K562 (cell line): ENCODE measurements around the gene HSPA5. TPM values are rescaled to one million over a fixed set of nuclear protein-coding genes. Genes with fewer than 3 reads are reported as not detected.
A peak's percentile ranks its signal among the peaks of the same experiment; 100 is the strongest.

Source experiments
- ADNP ChIP-seq: fragments of 200-800 bp; sonication (Bioruptor generic); IDR thresholded peaks from 2 replicates; pipeline ENCODE4 v1.6.1; 2016; ENCODE audit warnings: missing genetic modification characterization, missing compliant biosample characterization
- ARID3B ChIP-seq: fragments of 250-450 bp; sonication (Bioruptor Pico); IDR thresholded peaks from 2 replicates; pipeline ENCODE4 v1.4.0; 2020; ENCODE audit warnings: borderline replicate concordance
- CSDE1 ChIP-seq, 2 experiments: fragments of 450-650 bp; IDR thresholded peaks; 2 replicates each; pipeline ENCODE4 v1.6.1; 2016; ENCODE audit warnings: mild to moderate bottlenecking in 1 of 2
- E2F4 ChIP-seq: sonication (generic); formaldehyde crosslinking; IDR thresholded peaks from 2 replicates; pipeline ENCODE4 v1.8.0; 2022; ENCODE audit warnings: mild to moderate bottlenecking, low read depth, missing genetic modification reagents
- EHMT2 ChIP-seq: fragments of 450-650 bp; IDR thresholded peaks from 2 replicates; pipeline ENCODE4 v1.6.1; 2018; ENCODE audit warnings: antibody characterized with exemption
- EP400 ChIP-seq: fragments of 450-650 bp; IDR thresholded peaks from 2 replicates; pipeline ENCODE4 v1.6.1; 2017; ENCODE audit warnings: antibody characterized with exemption, mild to moderate bottlenecking, moderate library complexity
- ESRRA ChIP-seq: fragments of 450-650 bp; IDR thresholded peaks from 2 replicates; pipeline ENCODE4 v1.6.1; 2014; ENCODE audit warnings: low read depth, mild to moderate bottlenecking, moderate library complexity, borderline replicate concordance
- HDAC3 ChIP-seq: fragments of 450-650 bp; IDR thresholded peaks from 2 replicates; pipeline ENCODE4 v1.6.1; 2018; ENCODE audit warnings: borderline replicate concordance, mild to moderate bottlenecking, moderate library complexity; ENCODE audit not compliant: partially characterized antibody
- PCBP1 ChIP-seq: fragments of 200-400 bp; formaldehyde crosslinking; IDR thresholded peaks from 2 replicates; pipeline ENCODE4 v1.6.1; 2018; ENCODE audit warnings: mild to moderate bottlenecking, low read depth, low read length; ENCODE audit not compliant: poor library complexity, severe bottlenecking
- PRPF4 ChIP-seq: fragments of 200-400 bp; formaldehyde crosslinking; IDR thresholded peaks from one replicate; pipeline ENCODE4 v1.6.1; 2017; ENCODE audit warnings: low read length, low read depth, mild to moderate bottlenecking; ENCODE audit not compliant: insufficient read depth, poor library complexity, severe bottlenecking
- PTRF ChIP-seq: fragments of 450-650 bp; IDR thresholded peaks from 2 replicates; pipeline ENCODE4 v1.6.1; 2016; ENCODE audit warnings: mild to moderate bottlenecking, missing genetic modification characterization, missing compliant biosample characterization
- TAF1 ChIP-seq: IDR thresholded peaks from 2 replicates; pipeline ENCODE4 v1.6.1; 2011; ENCODE audit warnings: mild to moderate bottlenecking, low read length, moderate library complexity; ENCODE audit not compliant: insufficient read depth, control insufficient read depth, severe bottlenecking; ENCODE audit errors: extremely low read depth
- TAF15 ChIP-seq: fragments of 200-400 bp; formaldehyde crosslinking; IDR thresholded peaks from 2 replicates; pipeline ENCODE4 v1.6.1; 2017; ENCODE audit warnings: mild to moderate bottlenecking, low read depth, low read length, moderate library complexity
- TAF7 ChIP-seq: fragments of 450-650 bp; IDR thresholded peaks from 2 replicates; pipeline ENCODE4 v1.6.1; 2016; ENCODE audit warnings: missing genetic modification characterization, missing compliant biosample characterization
- TBP ChIP-seq: optimal IDR thresholded peaks from 2 replicates; pipeline ENCODE3; 2011; ENCODE audit warnings: low read depth, low read length, improper control_type of control experiment
- TFE3 ChIP-seq: fragments of 450-650 bp; formaldehyde crosslinking; IDR thresholded peaks from 2 replicates; pipeline ENCODE4 v1.4.0; 2020; ENCODE audit warnings: mild to moderate bottlenecking, mixed read lengths
- XRCC5 ChIP-seq: fragments of 200-400 bp; formaldehyde crosslinking; IDR thresholded peaks from 2 replicates; pipeline ENCODE4 v1.6.1; 2017; ENCODE audit warnings: low read depth, mild to moderate bottlenecking, low read length
- ZNF76 ChIP-seq: fragments of 250-450 bp; sonication (Bioruptor Pico); IDR thresholded peaks from 2 replicates; pipeline ENCODE4 v1.4.0; 2020; ENCODE audit warnings: mild to moderate bottlenecking, moderate library complexity, borderline replicate concordance
- polyA plus RNA-seq, 8 experiments: library from polyadenylated mRNA; depleted of rRNA in 4 of 8; stranded (reverse) in 5 of 8; unstranded in 3 of 8; fragments of >200 nt; fragmentation: Nextera tagmentation in 2 of 8; fragmentation: Illumina TruSeq in 1 of 8; extraction: Ambion mirVana in 2 of 8; extraction: Trizol in 1 of 8; gene quantifications; 2 replicates each; pipeline versions ENCODE4 v1.2.1 to v1.2.3, GENCODE V29; 2011 to 2014; ENCODE audit warnings: inconsistent platforms in 1 of 8, missing spikeins in 1 of 8
- total RNA-seq, 7 experiments: library from RNA; depleted of rRNA in 6 of 7; stranded (reverse); fragments of >200 nt in 6 of 7; fragmentation: Illumina TruSeq in 2 of 7; extraction: Trizol in 2 of 7; gene quantifications; 2 replicates each; pipeline versions ENCODE4 v1.2.1 to v1.2.3, GENCODE V29; 2011 to 2021; ENCODE audit warnings: low replicate concordance in 1 of 7
- TF ChIP-seq, protein P1 (sequence below): sonication (generic); formaldehyde crosslinking; IDR thresholded peaks from 2 replicates; pipeline ENCODE4 v1.8.0; 2022; ENCODE audit warnings: missing genetic modification reagents, mild to moderate bottlenecking, moderate library complexity, borderline replicate concordance
- TF ChIP-seq, protein P2 (sequence below): fragments of 450-650 bp; IDR thresholded peaks from 2 replicates; pipeline ENCODE4 v1.6.1; 2014; ENCODE audit warnings: low read depth, mild to moderate bottlenecking, moderate library complexity, borderline replicate concordance

HSPA5 gene
- total and polyA plus RNA-seq, 9 of the 15 experiments (the other 6 are each of a cell fraction or from before 2014, with no cell fraction given): 48.0 to 265 (median 113) TPM

DNA sequence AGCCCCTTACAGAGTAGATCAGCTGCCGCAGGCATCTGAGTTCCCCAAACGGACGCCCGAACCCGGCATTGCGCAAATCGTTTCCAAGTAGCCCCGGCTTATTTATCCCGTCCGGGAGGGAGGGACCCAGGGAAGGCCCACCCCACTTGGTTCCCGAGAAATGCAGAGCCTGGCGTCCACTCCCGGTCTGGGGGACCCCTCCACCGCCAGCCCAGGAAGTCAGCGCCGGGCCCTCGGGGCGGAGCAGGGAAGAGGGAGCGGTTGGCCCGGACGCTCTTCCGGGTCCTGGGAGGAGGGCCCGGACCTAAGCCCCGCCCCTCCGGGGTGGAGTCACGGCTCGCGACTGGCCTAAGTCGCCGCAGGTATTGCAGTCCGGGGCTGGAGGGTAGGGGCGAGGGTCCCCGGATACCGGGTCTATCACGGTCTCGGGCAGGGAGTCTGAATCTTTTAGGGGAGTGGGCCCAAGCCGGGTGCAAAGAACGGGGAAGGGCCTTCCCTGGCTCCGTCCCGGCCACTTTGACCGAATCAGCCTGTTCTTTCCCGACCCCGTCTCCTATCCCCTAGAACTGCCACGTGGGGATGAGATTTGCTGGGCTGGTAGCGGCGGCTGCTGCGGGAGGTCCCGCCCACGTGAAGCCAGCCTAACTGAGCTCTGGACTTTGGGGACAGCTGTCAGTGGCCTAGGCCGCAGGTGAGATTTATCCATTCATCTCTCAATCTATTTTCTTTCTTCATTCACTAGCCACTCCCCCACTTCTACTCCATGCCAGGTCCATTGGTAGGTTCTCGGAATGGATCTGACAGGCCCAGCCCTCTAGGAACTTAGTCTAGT lies 40.7 kb downstream of the HSPA5 start, which contains the start of gene RABEPK (continued):
- TF ChIP-seq, protein P1, sequence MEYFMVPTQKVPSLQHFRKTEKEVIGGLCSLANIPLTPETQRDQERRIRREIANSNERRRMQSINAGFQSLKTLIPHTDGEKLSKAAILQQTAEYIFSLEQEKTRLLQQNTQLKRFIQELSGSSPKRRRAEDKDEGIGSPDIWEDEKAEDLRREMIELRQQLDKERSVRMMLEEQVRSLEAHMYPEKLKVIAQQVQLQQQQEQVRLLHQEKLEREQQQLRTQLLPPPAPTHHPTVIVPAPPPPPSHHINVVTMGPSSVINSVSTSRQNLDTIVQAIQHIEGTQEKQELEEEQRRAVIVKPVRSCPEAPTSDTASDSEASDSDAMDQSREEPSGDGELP (CRISPR knock-in tag): peak; percentile 76
- no peak for TF ChIP-seq E2F4 (CRISPR knock-in tag)
- TF ChIP-seq, protein P2, sequence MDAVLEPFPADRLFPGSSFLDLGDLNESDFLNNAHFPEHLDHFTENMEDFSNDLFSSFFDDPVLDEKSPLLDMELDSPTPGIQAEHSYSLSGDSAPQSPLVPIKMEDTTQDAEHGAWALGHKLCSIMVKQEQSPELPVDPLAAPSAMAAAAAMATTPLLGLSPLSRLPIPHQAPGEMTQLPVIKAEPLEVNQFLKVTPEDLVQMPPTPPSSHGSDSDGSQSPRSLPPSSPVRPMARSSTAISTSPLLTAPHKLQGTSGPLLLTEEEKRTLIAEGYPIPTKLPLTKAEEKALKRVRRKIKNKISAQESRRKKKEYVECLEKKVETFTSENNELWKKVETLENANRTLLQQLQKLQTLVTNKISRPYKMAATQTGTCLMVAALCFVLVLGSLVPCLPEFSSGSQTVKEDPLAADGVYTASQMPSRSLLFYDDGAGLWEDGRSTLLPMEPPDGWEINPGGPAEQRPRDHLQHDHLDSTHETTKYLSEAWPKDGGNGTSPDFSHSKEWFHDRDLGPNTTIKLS: peak; percentile 90
- no peak for TF ChIP-seq TFE3 (CRISPR knock-in tag)
- no peak for TF ChIP-seq CSDE1 (IDR thresholded peaks at IDR 0.05)
- TF ChIP-seq PTRF: no peak
- TF ChIP-seq PRPF4: no peak
- TF ChIP-seq ARID3B (CRISPR knock-in tag): no peak
- peak; percentile 68 for TF ChIP-seq TBP
- TF ChIP-seq ZNF76 (CRISPR knock-in tag): no peak
- no peak for TF ChIP-seq ADNP
- no peak for TF ChIP-seq HDAC3
- peak; percentile 84 for TF ChIP-seq TAF1
- TF ChIP-seq XRCC5: no peak
- peak; percentile 75 for TF ChIP-seq PCBP1
- peak; percentile 98 for TF ChIP-seq EP400
- TF ChIP-seq ESRRA: no peak
- TF ChIP-seq TAF15: no peak
- TF ChIP-seq TAF7: no peak
- no peak for TF ChIP-seq EHMT2
